Endothelial cell of umbilical vein (primary cell): ENCODE results near the gene DAND5. TPM values are rescaled to one million over a fixed set of nuclear protein-coding genes. Genes with fewer than 3 reads are reported as not detected.
A peak's percentile ranks its signal among the peaks of the same experiment; 100 is the strongest.
"Not testable (repeated sequence)": the region's sequence is repeated elsewhere in the genome, so short reads cannot be mapped to it uniquely, and the experiment has no call there.

Experiments used
- BruUV-seq: library from RNA; stranded (reverse); fragments of 400-500 nt; replicated peaks from 2 replicates; lab custom pipeline; 2021; lab: Mats Ljungman, UMichigan
- CTCF ChIA-PET: fragments of 300-600, 350-600 bp; sonication (Branson Sonifier 250); formaldehyde crosslinking; loops from one replicate; lab custom pipeline; 2021; ENCODE audit warnings: antibody characterized with exemption, inconsistent platforms; lab: Charles Lee
- POLR2A ChIA-PET: fragments of 300-600, 350-600 bp; sonication (Branson Sonifier 250); formaldehyde crosslinking; loops from one replicate; lab custom pipeline; 2021; ENCODE audit warnings: antibody characterized with exemption, inconsistent platforms; lab: Charles Lee
- DNase-seq: peaks from one replicate; pipeline ENCODE4 v3.0.0-alpha.2; 2011; ENCODE audit warnings: low read depth, low spot score
- FAIRE-seq: peaks from 2 replicates; lab custom pipeline; 2011; peaks lifted over from hg19 to GRCh38; lab: Jason Lieb, UNC
- H2AFZ ChIP-seq: 2 replicates; pipeline ENCODE4 v1.6.0; 2012; ENCODE audit warnings: low read depth, low read length, control low read depth, inconsistent platforms
- H3K27ac ChIP-seq: 2 replicates; pipeline ENCODE4 v1.5.1; 2011; ENCODE audit warnings: low read depth, mild to moderate bottlenecking, control low read depth, low read length, moderate library complexity; ENCODE audit not compliant: insufficient read depth
- H3K27me3 ChIP-seq, 2 experiments: 2 replicates each; pipeline versions ENCODE4 v1.6.0 to v1.6.1; 2011; ENCODE audit warnings: low read length in 2 of 2, mixed read lengths in 1 of 2; ENCODE audit not compliant: control insufficient read depth in 2 of 2, insufficient read depth in 2 of 2
- H3K36me3 ChIP-seq, 2 experiments: 2 replicates in 1 of 2; 3 replicates in 1 of 2; pipeline ENCODE4 v1.5.1; 2011; ENCODE audit warnings: low read length in 2 of 2, mild to moderate bottlenecking in 1 of 2, moderate library complexity in 1 of 2; ENCODE audit not compliant: control insufficient read depth in 2 of 2, insufficient read depth in 2 of 2; ENCODE audit errors: extremely low read depth in 1 of 2
- H3K4me1 ChIP-seq: 3 replicates; pipeline ENCODE4 v1.5.1; 2011; ENCODE audit warnings: mild to moderate bottlenecking, low read length; ENCODE audit not compliant: control insufficient read depth, insufficient read depth; ENCODE audit errors: extremely low read depth
- H3K4me2 ChIP-seq: 2 replicates; pipeline ENCODE4 v1.6.1; 2011; ENCODE audit warnings: low read length, control low read depth, mixed read lengths; ENCODE audit not compliant: insufficient read depth
- H3K4me3 ChIP-seq, 3 experiments: fragments of 200-600 bp in 1 of 3; sonication (generic), shearing (Covaris generic) in 1 of 3; replicated peaks in 1 of 3; 2 replicates each; pipeline ENCODE4 v1.5.1; 2011 to 2016; ENCODE audit warnings: control low read depth in 3 of 3, low read length in 3 of 3, mild to moderate bottlenecking in 2 of 3, inconsistent platforms in 1 of 3, low read depth in 1 of 3, moderate library complexity in 1 of 3; ENCODE audit not compliant: insufficient read depth in 1 of 3
- H3K79me2 ChIP-seq: 2 replicates; pipeline ENCODE4 v1.6.0; 2012; ENCODE audit warnings: low read length, inconsistent platforms; ENCODE audit not compliant: control insufficient read depth, insufficient read depth
- H3K9ac ChIP-seq: replicated peaks from 2 replicates; pipeline ENCODE3; 2011; ENCODE audit warnings: low read length, control low read depth; ENCODE audit not compliant: insufficient read depth; ENCODE audit errors: extremely low read depth
- H3K9me1 ChIP-seq: replicated peaks from 3 replicates; pipeline ENCODE4 v1.6.0; 2011; ENCODE audit warnings: mild to moderate bottlenecking, low read length; ENCODE audit not compliant: control insufficient read depth, insufficient read depth; ENCODE audit errors: extremely low read depth
- H3K9me3 ChIP-seq: replicated peaks from 2 replicates; pipeline ENCODE4 v1.5.1; 2012; ENCODE audit warnings: low read length, inconsistent platforms; ENCODE audit not compliant: control insufficient read depth, insufficient read depth
- H4K20me1 ChIP-seq: replicated peaks from 2 replicates; pipeline ENCODE3; 2011; ENCODE audit warnings: mild to moderate bottlenecking, low read length; ENCODE audit not compliant: control insufficient read depth, insufficient read depth; ENCODE audit errors: extremely low read depth
- CTCF ChIP-seq, 2 donors: IDR thresholded peaks; 1 replicate in 1 of 2; 2 replicates in 1 of 2; pipeline ENCODE4 v1.5.1; 2011; ENCODE audit warnings: low read length in 2 of 2, mild to moderate bottlenecking in 2 of 2, moderate library complexity in 2 of 2, control low read depth in 1 of 2, inconsistent platforms in 1 of 2, low read depth in 1 of 2; ENCODE audit not compliant: insufficient read depth in 1 of 2; ENCODE audit errors: extremely low read depth in 1 of 2
- EZH2 ChIP-seq: IDR thresholded peaks from 2 replicates; pipeline ENCODE4 v1.6.1; 2012; ENCODE audit warnings: borderline replicate concordance, low read depth, mild to moderate bottlenecking, moderate library complexity, low read length, inconsistent platforms; ENCODE audit not compliant: severe bottlenecking
- FOS ChIP-seq: IDR thresholded peaks from 2 replicates; pipeline ENCODE4 v1.6.1; 2011; ENCODE audit warnings: mild to moderate bottlenecking, low read length, moderate library complexity, borderline replicate concordance; ENCODE audit not compliant: insufficient read depth
- GATA2 ChIP-seq: IDR thresholded peaks from 2 replicates; pipeline ENCODE4 v1.7.0; 2011; ENCODE audit warnings: low read depth, mild to moderate bottlenecking, moderate library complexity, mixed read lengths, low read length; ENCODE audit not compliant: insufficient read length, insufficient read depth
- JUN ChIP-seq: IDR thresholded peaks from 2 replicates; pipeline ENCODE4 v1.6.1; 2011; ENCODE audit warnings: borderline replicate concordance, low read depth; ENCODE audit not compliant: insufficient read length, insufficient read depth
- MYC ChIP-seq: IDR thresholded peaks from one replicate; pipeline ENCODE4 v1.6.1; 2011; ENCODE audit warnings: mild to moderate bottlenecking, low read depth, low read length
- POLR2A ChIP-seq: IDR thresholded peaks from 2 replicates; pipeline ENCODE4 v1.6.1; 2012; ENCODE audit warnings: low read depth, mild to moderate bottlenecking, control low read depth, low read length
- POLR2AphosphoS5 ChIP-seq: IDR thresholded peaks from 2 replicates; pipeline ENCODE4 v1.6.1; 2012; ENCODE audit warnings: low read depth, mild to moderate bottlenecking, control low read depth, low read length, moderate library complexity; ENCODE audit not compliant: insufficient read depth
- dilution Hi-C: fragments of 300-500 bp; cut with MboI; formaldehyde crosslinking; loops from one replicate; pipeline ENCODE4 v1.15.0; 2019; ENCODE audit warnings: low sequenced_read_pairs; ENCODE audit not compliant: extremely low pct_ligation_motif_present
- intact Hi-C: fragments of 100-400 bp; cut with micrococcal nuclease; formaldehyde crosslinking; loops from one replicate; pipeline ENCODE4 v1.10.0; 2022
- polyA plus RNA-seq, 4 experiments: library from polyadenylated mRNA; depleted of rRNA in 3 of 4; stranded (reverse) in 3 of 4; unstranded in 1 of 4; fragments of >200 nt; gene quantifications; 2 replicates each; pipeline versions ENCODE4 v1.2.1 to v1.2.3, GENCODE V29; 2011 to 2012; ENCODE audit warnings: missing spikeins in 1 of 4
- total RNA-seq: library from RNA; stranded (reverse); gene quantifications from 2 replicates; pipeline ENCODE4 v1.2.3, GENCODE V29; 2021
- TF ChIP-seq, protein P1 (sequence below): IDR thresholded peaks from 2 replicates; pipeline ENCODE4 v1.6.1; 2011; ENCODE audit not compliant: insufficient read depth, insufficient read length

Gene DAND5
- total and polyA plus RNA-seq, 2 donors (not counting 3 experiments of a cell fraction or from before 2014, with no cell fraction given): 0.06 to 0.20 TPM

DNA sequence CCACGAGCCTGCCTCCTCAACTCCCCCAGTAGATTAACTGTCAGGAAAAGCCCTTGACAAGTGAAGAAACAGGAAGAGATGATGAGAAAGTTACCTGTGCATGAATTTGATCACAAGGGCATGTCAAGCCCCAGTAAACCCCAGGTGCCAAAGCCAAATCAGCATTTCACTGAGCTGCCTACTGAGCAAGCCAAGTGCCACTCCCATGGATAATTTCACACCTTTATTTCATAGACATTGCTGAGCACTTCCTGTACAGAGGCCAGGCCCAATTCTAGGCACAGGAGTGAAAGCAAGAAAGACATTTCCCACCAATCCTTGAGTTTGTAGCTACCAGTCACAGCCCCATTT, 14.8 kb upstream of the DAND5 start:
- H3K27ac ChIP-seq: no peak overlapping the region
- CTCF ChIA-PET: interaction anchor here (1.1 to 3.6 kb wide), 2 partner anchors 9 to 11 kb away, joined by 3 to 15 read pairs; no protein-coding TSS in a partner anchor

GRCh38 chr19:12955575-12955974, 13.8 kb upstream of the DAND5 start:
- Histone ChIP-seq H3K36me3 (peaks cover 11% of the 10 kb centered on the region in 2 experiments), H3K4me1 (peaks cover 38% of the 10 kb centered on the region), H3K9ac (peak overlapping the region; percentile 12), H3K4me3 (peak overlapping the region in 1 of 3 experiments; percentile 65), H3K79me2 (peaks cover 42% of the 10 kb centered on the region), H3K4me2 (peak overlapping the region; percentile 70)
- FAIRE-seq, dilution Hi-C loops, H2AFZ ChIP-seq, H3K9me3 ChIP-seq, H3K9me1 ChIP-seq, DNase-seq, intact Hi-C loops, H4K20me1 ChIP-seq, BruUV-seq, H3K27me3 ChIP-seq, H3K27ac ChIP-seq: not testable (repeated sequence)
- ChIA-PET CTCF (interaction anchor here (1.7 to 3.6 kb wide), 2 partner anchors 10 to 22 kb away, joined by 5 to 15 read pairs; no protein-coding TSS in a partner anchor), POLR2A (interaction anchor here (1.5 kb wide), 1 partner anchor 9 kb away, joined by 5 read pairs; the partner anchor contains the start of gene RAD23A)

More for the DNA sequence above, 14.8 kb upstream of the DAND5 start:
- FAIRE-seq: no peak
- no peak overlapping the region for H2AFZ ChIP-seq
- TF ChIP-seq GATA2 (no peak), FOS (no peak), EZH2 (no peak), POLR2A (no peak), MYC (no peak), CTCF (IDR thresholded peaks at IDR 0.05; ENCODE audit: extremely low read depth in 1 of 2, insufficient read depth in 1 of 2, low read depth in 1 of 2, low read length in 2 of 2) (no peak), POLR2AphosphoS5 (no peak), JUN (no peak)
- TF ChIP-seq, protein P1, sequence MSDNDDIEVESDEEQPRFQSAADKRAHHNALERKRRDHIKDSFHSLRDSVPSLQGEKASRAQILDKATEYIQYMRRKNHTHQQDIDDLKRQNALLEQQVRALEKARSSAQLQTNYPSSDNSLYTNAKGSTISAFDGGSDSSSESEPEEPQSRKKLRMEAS: no peak
- H3K4me2 ChIP-seq: no peak overlapping the region
- peaks cover 38% of the 10 kb centered on the region for H3K4me1 ChIP-seq
- no peaks in the 10 kb centered on the region for H4K20me1 ChIP-seq
- POLR2A ChIA-PET: interaction anchor here (1.2 kb wide), 1 partner anchor 8 kb away, joined by 5 read pairs; no protein-coding TSS in a partner anchor
- no peaks in the 10 kb centered on the region for H3K9me1 ChIP-seq
- H3K79me2 ChIP-seq: peaks cover 43% of the 10 kb centered on the region
- dilution Hi-C loops: no loop called here
- no peak for DNase-seq
- peaks cover 11 to 17% of the 10 kb centered on the region in 2 experiments for H3K36me3 ChIP-seq
- H3K9me3 ChIP-seq: no peaks in the 10 kb centered on the region
- no peak overlapping the region for H3K4me3 ChIP-seq
- H3K27me3 ChIP-seq: no peaks in the 10 kb centered on the region
- no peak overlapping the region for H3K9ac ChIP-seq
- intact Hi-C loops: no loop called here
- no TSS peak for BruUV-seq
